Measurements from ENCODE around the gene AUTS2.

GRCh38 chr7:69747144-69747543, 148.9 kb downstream of the AUTS2 start:
- TF ChIP-seq CTCF (IDR thresholded peaks at IDR 0.05) (no peak), POLR2AphosphoS5 (IDR thresholded peaks at IDR 0.05) (no peak)

Measured in breast epithelium (tissue), 3 donors.